Neural progenitor cell (in vitro differentiated cells): ENCODE data around the gene MYH3. TPM values are rescaled to one million over a fixed set of nuclear protein-coding genes. Genes with fewer than 3 reads are reported as not detected.

Experiments
- DNase-seq: peaks from one replicate; pipeline ENCODE4 v3.0.0-alpha.2; 2016; ENCODE audit warnings: low spot score
- H2AFZ ChIP-seq: fragments of 200-600 bp; sonication (generic); replicated peaks from 2 replicates; pipeline ENCODE4 v1.6.1; 2016; ENCODE audit warnings: antibody characterized with exemption
- H3F3A ChIP-seq: fragments of 200-600 bp; sonication (generic); 2 replicates; pipeline ENCODE4 v1.6.1; 2016; ENCODE audit warnings: antibody characterized with exemption, low read depth
- H3K27ac ChIP-seq: fragments of 200-600 bp; sonication (generic); 2 replicates; pipeline ENCODE4 v1.5.1; 2016; ENCODE audit warnings: mild to moderate bottlenecking
- H3K27me3 ChIP-seq: fragments of 200-600 bp; sonication (generic); 2 replicates; pipeline ENCODE4 v1.6.1; 2016; ENCODE audit warnings: mild to moderate bottlenecking, moderate library complexity
- H3K36me3 ChIP-seq: fragments of 200-600 bp; sonication (generic); 2 replicates; pipeline ENCODE4 v1.5.1; 2016
- H3K4me1 ChIP-seq: fragments of 200-600 bp; sonication (generic); 2 replicates; pipeline ENCODE4 v1.6.1; 2016; ENCODE audit warnings: mixed run types
- H3K4me2 ChIP-seq: fragments of 200-600 bp; sonication (generic); 2 replicates; pipeline ENCODE4 v1.6.1; 2016
- H3K4me3 ChIP-seq: fragments of 200-600 bp; sonication (generic); 2 replicates; pipeline ENCODE4 v1.5.1; 2016
- H3K79me2 ChIP-seq: fragments of 200-600 bp; sonication (generic); 2 replicates; pipeline ENCODE4 v1.6.1; 2016; ENCODE audit warnings: low read depth
- H3K9ac ChIP-seq: fragments of 200-600 bp; sonication (generic); 2 replicates; pipeline ENCODE4 v1.6.1; 2016
- H3K9me3 ChIP-seq: fragments of 200-600 bp; sonication (generic); 2 replicates; pipeline ENCODE4 v1.5.1; 2016; ENCODE audit warnings: low read depth
- H4K20me1 ChIP-seq: fragments of 200-600 bp; sonication (generic); 2 replicates; pipeline ENCODE4 v1.6.1; 2016; ENCODE audit warnings: low read depth
- H3K27ac Mint-ChIP-seq: 3 replicates; pipeline ENCODE4 v1.8.0; 2021; ENCODE audit warnings: mixed read lengths
- H3K27me3 Mint-ChIP-seq: 2 replicates; pipeline ENCODE4 v1.8.0; 2022; ENCODE audit warnings: low read depth, mild to moderate bottlenecking, inconsistent platforms, moderate library complexity, mixed read lengths; ENCODE audit not compliant: insufficient read depth
- H3K36me3 Mint-ChIP-seq: 3 replicates; pipeline ENCODE4 v1.8.0; 2021; ENCODE audit warnings: mixed read lengths
- H3K4me1 Mint-ChIP-seq: 3 replicates; pipeline ENCODE4 v1.8.0; 2021; ENCODE audit warnings: mixed read lengths
- H3K4me3 Mint-ChIP-seq: 3 replicates; pipeline ENCODE4 v1.8.0; 2021; ENCODE audit warnings: mild to moderate bottlenecking, moderate library complexity, mixed read lengths
- H3K9me3 Mint-ChIP-seq: 3 replicates; pipeline ENCODE4 v1.8.0; 2020; ENCODE audit warnings: mixed read lengths
- CTCF ChIP-seq: fragments of 200-600 bp; sonication (generic); IDR thresholded peaks from 2 replicates; pipeline ENCODE4 v1.5.1; 2017; ENCODE audit warnings: antibody characterized with exemption, mild to moderate bottlenecking
- EZH2 ChIP-seq: fragments of 200-600 bp; sonication (generic); IDR thresholded peaks from 2 replicates; pipeline ENCODE4 v1.6.1; 2017; ENCODE audit warnings: antibody characterized with exemption, mild to moderate bottlenecking, moderate library complexity
- EZH2phosphoT487 ChIP-seq: fragments of 200-600 bp; sonication (generic); IDR thresholded peaks from 2 replicates; pipeline ENCODE4 v1.6.1; 2017; ENCODE audit warnings: antibody characterized with exemption
- total RNA-seq: library from RNA; depleted of rRNA; stranded (reverse); fragments of >200 nt; gene quantifications from 2 replicates; pipeline ENCODE4 v1.2.3, GENCODE V29; 2015; ENCODE audit warnings: low replicate concordance

Gene MYH3
- total RNA-seq, 1 donor from 2014 or later, result 0.36 TPM

- Histone ChIP-seq H3K36me3 (no peaks in the 10 kb centered on the region), H2AFZ (no peak overlapping the region), H3K4me3 (no peak overlapping the region), H3K9ac (no peak overlapping the region), H3K4me1 (peaks cover 8% of the 10 kb centered on the region), H3K27ac (no peak overlapping the region), H3F3A (no peaks in the 10 kb centered on the region), H3K27me3 (no peaks in the 10 kb centered on the region), H3K79me2 (no peaks in the 10 kb centered on the region), H4K20me1 (no peaks in the 10 kb centered on the region), H3K9me3 (no peaks in the 10 kb centered on the region), H3K4me2 (no peak overlapping the region)
- no peak overlapping the region for H3K4me3 Mint-ChIP-seq
- H3K4me1 Mint-ChIP-seq, result no peaks in the 10 kb centered on the region
- no peak for TF ChIP-seq EZH2phosphoT487
- no peak for TF ChIP-seq CTCF
- TF ChIP-seq EZH2, result no peak
- H3K27ac Mint-ChIP-seq, result no peak overlapping the region
- H3K27me3 Mint-ChIP-seq, result peaks cover 4% of the 10 kb centered on the region
- no peaks in the 10 kb centered on the region for H3K9me3 Mint-ChIP-seq
- H3K36me3 Mint-ChIP-seq, result no peaks in the 10 kb centered on the region
- DNase-seq, result peak; percentile 21
Measured at GRCh38 chr17:10600571-10600970, 56.5 kb downstream of the MYH3 start.

- no peaks in the 10 kb centered on the region for H3K9me3 ChIP-seq
- Mint-ChIP-seq H3K4me3 (no peak overlapping the region), H3K36me3 (no peaks in the 10 kb centered on the region), H3K27ac (no peak overlapping the region), H3K4me1 (no peaks in the 10 kb centered on the region), H3K9me3 (peaks cover 2% of the 10 kb centered on the region), H3K27me3 (peaks cover 4% of the 10 kb centered on the region)
- H3K9ac ChIP-seq, result no peak overlapping the region
- H3K4me2 ChIP-seq, result no peak overlapping the region
- H3K36me3 ChIP-seq, result no peaks in the 10 kb centered on the region
- no peaks in the 10 kb centered on the region for H3F3A ChIP-seq
- H2AFZ ChIP-seq, result no peak overlapping the region
- peaks cover 8% of the 10 kb centered on the region for H3K4me1 ChIP-seq
- TF ChIP-seq EZH2 (no peak), EZH2phosphoT487 (no peak), CTCF (no peak)
- H3K79me2 ChIP-seq, result no peaks in the 10 kb centered on the region
- H3K4me3 ChIP-seq, result no peak overlapping the region
- no peak for DNase-seq
- H4K20me1 ChIP-seq, result no peaks in the 10 kb centered on the region
- no peak overlapping the region for H3K27ac ChIP-seq
- H3K27me3 ChIP-seq, result no peaks in the 10 kb centered on the region
Measured at GRCh38 chr17:10598621-10599020, 58.5 kb downstream of the MYH3 start.

GRCh38 chr17:10589553-10590145, 67.5 kb downstream of the MYH3 start:
- H4K20me1 ChIP-seq, result no peaks in the 10 kb centered on the region
- H3K27me3 ChIP-seq, result no peaks in the 10 kb centered on the region
- DNase-seq, result no peak
- no peak overlapping the region for H2AFZ ChIP-seq
- no peaks in the 10 kb centered on the region for H3K36me3 Mint-ChIP-seq
- H3K79me2 ChIP-seq, result no peaks in the 10 kb centered on the region
- H3K9me3 ChIP-seq, result no peaks in the 10 kb centered on the region
- H3K4me1 ChIP-seq, result no peaks in the 10 kb centered on the region
- H3K9ac ChIP-seq, result no peak overlapping the region
- TF ChIP-seq EZH2, result no peak
- no peak for TF ChIP-seq EZH2phosphoT487
- no peak for TF ChIP-seq CTCF
- no peak overlapping the region for H3K27ac ChIP-seq
- no peak overlapping the region for H3K27ac Mint-ChIP-seq
- no peak overlapping the region for H3K4me3 ChIP-seq
- H3K9me3 Mint-ChIP-seq, result peaks cover under 1% of the 10 kb centered on the region
- no peaks in the 10 kb centered on the region for H3F3A ChIP-seq
- no peaks in the 10 kb centered on the region for H3K36me3 ChIP-seq
- H3K27me3 Mint-ChIP-seq, result no peaks in the 10 kb centered on the region
- no peak overlapping the region for H3K4me3 Mint-ChIP-seq
- H3K4me1 Mint-ChIP-seq, result no peaks in the 10 kb centered on the region
- H3K4me2 ChIP-seq, result no peak overlapping the region
